GM21515 (cell line): Measurements from ENCODE around the gene IGSF21.

ENCODE experiments used
- ATAC-seq: cut with Tn5 transposase; IDR thresholded peaks from one replicate; pipeline ENCODE4 v1.9.1; 2021; ENCODE audit not compliant: unreplicated experiment

The IGSF21 gene

GRCh38 chr1:18256282-18257235 is 149.0 kb downstream of the IGSF21 start:
- no peak for ATAC-seq

- no peak for ATAC-seq
Measured at GRCh38 chr1:18257778-18258177, 150.2 kb downstream of the IGSF21 start.

GRCh38 chr1:18261891-18262290 is 154.3 kb downstream of the IGSF21 start:
- ATAC-seq, result no peak

GRCh38 chr1:18262726-18263125 is 155.1 kb downstream of the IGSF21 start:
- no peak for ATAC-seq

GRCh38 chr1:18263547-18264120 is 156.0 kb downstream of the IGSF21 start:
- ATAC-seq, result no peak

- no peak for ATAC-seq
Measured at GRCh38 chr1:18264450-18265039, 156.9 kb downstream of the IGSF21 start.

GRCh38 chr1:18265641-18266040 is 158.0 kb downstream of the IGSF21 start:
- ATAC-seq, result no peak

- no peak for ATAC-seq
Measured at GRCh38 chr1:18266391-18266790, 158.8 kb downstream of the IGSF21 start.

GRCh38 chr1:18271336-18271735 is 163.7 kb downstream of the IGSF21 start:
- ATAC-seq, result no peak

GRCh38 chr1:18278946-18279345 is 171.3 kb downstream of the IGSF21 start:
- no peak for ATAC-seq

- ATAC-seq, result no peak
Measured at GRCh38 chr1:18279351-18280074, 171.9 kb downstream of the IGSF21 start.

GRCh38 chr1:18280956-18281355 is 173.4 kb downstream of the IGSF21 start:
- no peak for ATAC-seq

GRCh38 chr1:18282851-18283600 is 175.4 kb downstream of the IGSF21 start:
- no peak for ATAC-seq

GRCh38 chr1:18283601-18284385 is 176.2 kb downstream of the IGSF21 start:
- no peak for ATAC-seq

GRCh38 chr1:18284805-18285537 is 177.4 kb downstream of the IGSF21 start:
- no peak for ATAC-seq

GRCh38 chr1:18285538-18285924 is 177.9 kb downstream of the IGSF21 start:
- ATAC-seq, result no peak

GRCh38 chr1:18288722-18289121 is 181.1 kb downstream of the IGSF21 start:
- no peak for ATAC-seq

GRCh38 chr1:18289597-18289996 is 182.0 kb downstream of the IGSF21 start:
- no peak for ATAC-seq

GRCh38 chr1:18290740-18291412 is 183.3 kb downstream of the IGSF21 start:
- no peak for ATAC-seq
